Activated CD8-positive, alpha-beta memory T cell treated with anti-CD3 and anti-CD28 coated beads for 4 hours (primary cell): ENCODE measurements around the gene TCEANC.
A peak's percentile ranks its signal among the peaks of the same experiment; 100 is the strongest.
"Not testable (repeated sequence)": the region's sequence is repeated elsewhere in the genome, so short reads cannot be mapped to it uniquely, and the experiment has no call there.

Experiments used
- DNase-seq, 2 donors: peaks; one replicate each; pipeline ENCODE4 v3.0.0-alpha.2; 2020; ENCODE audit warnings: low read depth in 2 of 2

The TCEANC gene

GRCh38 chrX:13652850-13653693 is at the start of gene TCEANC:
TCEANC (plus strand) TSS chrX:13653141; CDS start chrX:13662509, 9,368 bp downstream.
- peak; percentile 88 to 90 for DNase-seq

- no peak for DNase-seq
These were observed 47.3 kb upstream of the TCEANC start for GRCh38 chrX:13605611-13606010.

GRCh38 chrX:13607331-13607995 is 45.5 kb upstream of the TCEANC start:
- no peak for DNase-seq

DNA sequence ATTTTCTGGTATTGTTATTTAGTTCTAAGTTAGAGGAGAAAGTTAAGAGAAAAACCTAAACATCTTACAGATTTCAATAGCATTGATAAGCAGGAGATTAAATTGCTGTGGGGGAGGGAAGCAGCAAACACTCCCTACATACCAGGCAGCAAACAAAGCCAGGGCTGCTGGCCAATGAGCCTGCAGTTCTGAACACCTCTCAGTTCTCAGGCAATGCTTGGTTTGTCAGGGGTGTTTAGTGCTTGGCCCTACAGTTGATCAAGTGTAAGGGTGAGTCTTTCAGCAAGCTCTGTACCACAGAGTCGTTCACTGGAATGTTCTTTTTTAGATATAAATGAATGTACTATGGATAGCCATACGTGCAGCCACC is 45.0 kb upstream of the TCEANC start:
- DNase-seq = no peak

- DNase-seq = no peak
These were observed 38.8 kb upstream of the TCEANC start for GRCh38 chrX:13614154-13614553.

DNA sequence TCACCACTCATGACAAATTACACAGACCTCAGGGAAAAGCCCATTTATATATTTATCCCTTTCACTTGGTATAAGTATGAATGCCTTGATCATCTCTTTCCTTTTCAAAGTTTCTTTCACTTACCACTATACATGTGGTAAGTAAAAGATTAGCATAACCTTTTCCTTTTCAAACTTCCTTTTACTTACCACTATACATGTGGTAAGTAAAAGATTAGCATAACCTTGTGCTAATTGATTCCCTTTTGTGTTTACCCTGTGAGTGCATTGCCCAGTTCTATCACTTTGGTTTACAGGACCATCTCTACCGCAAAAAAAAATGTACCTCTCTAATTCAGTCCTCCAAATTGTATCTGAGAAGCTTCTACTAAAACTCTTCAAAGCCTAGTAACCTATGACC is 32.7 kb upstream of the TCEANC start:
- no peak for DNase-seq

DNA sequence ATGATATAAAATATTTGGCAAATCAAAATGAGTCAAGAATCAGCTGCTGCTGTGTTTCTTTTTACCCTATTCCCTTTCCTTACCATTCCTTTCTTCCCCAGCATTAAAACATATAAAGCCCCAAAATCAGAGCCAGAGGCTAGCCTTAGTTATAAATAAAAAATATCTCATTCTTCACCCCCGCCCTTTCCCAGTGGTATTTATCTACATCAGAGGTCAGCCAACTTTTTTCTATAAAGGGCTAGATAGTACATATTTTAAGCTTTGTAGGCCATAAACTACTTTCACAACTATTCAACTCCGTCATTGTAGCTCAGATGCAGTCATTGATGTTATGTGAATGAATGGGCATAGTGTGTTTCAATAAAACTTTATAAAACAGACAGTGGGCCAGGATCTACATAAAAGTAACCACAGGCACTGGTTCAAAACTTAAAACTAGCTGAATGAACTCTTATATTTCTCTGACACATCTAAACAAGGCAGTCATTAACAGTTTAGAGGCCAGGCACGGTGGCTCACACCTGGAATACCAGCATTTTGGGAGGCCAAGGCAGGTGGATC is 30.5 kb upstream of the TCEANC start:
- no peak for DNase-seq

GRCh38 chrX:13627306-13627705 is 25.6 kb upstream of the TCEANC start:
- no peak for DNase-seq

GRCh38 chrX:13637224-13637623 is 15.7 kb upstream of the TCEANC start:
- DNase-seq = not testable (repeated sequence)

DNA sequence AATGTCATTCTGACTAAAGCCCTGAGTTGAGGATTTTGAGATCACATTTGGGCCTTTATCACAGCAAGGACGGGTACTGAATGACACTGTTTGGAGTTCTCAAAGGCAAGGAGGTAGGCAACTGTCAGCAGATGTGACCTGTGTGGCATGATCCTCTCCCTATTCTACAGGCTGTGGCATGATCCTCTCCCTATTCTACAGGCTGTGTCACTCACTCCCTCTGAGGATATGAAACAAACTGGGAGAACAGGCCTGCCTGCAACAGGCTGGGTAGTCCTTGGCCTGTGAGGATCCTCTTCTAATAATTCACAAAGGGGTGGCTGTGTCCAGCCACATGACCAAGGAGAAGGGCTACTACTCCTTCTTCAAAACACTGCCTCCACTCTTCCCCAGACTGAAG is 14.9 kb upstream of the TCEANC start:
- no peak for DNase-seq

DNA sequence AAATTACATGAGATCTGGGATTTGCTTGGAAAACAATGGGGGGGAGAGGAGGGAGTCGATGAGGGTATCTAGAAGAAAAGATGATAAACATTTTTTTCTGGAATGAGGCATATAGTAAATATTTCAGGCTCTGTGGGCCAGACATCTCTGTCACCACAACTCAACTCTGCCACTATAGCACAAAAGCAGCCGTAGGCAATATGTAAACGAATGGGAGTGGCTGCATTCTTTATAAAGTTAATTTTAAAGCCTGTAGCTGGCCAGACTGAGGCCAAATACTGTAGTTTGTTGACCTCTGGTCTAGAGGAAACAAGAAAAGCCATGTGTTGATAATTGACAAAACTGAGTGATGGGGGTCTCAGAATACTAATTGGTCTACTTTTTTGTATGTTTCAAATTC is 14.1 kb upstream of the TCEANC start:
- no peak for DNase-seq

DNA sequence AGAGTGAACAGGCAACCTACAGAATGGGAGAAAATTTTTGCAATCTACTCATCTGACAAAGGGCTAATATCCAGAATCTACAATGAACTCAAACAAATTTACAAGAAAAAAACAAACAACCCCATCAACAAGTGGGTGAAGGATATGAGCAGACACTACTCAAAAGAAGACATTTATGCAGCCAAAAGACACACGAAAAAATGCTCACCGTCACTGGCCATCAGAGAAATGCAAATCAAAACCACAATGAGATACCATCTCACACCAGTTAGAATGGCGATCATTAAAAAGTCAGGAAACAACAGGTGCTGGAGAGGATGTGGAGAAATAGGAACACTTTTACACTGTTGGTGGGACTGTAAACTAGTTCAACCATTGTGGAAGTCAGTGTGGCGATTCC is 11.3 kb upstream of the TCEANC start:
- DNase-seq = not testable (repeated sequence)

- DNase-seq = no peak
These were observed 7.3 kb upstream of the TCEANC start for GRCh38 chrX:13645464-13646153.

DNA sequence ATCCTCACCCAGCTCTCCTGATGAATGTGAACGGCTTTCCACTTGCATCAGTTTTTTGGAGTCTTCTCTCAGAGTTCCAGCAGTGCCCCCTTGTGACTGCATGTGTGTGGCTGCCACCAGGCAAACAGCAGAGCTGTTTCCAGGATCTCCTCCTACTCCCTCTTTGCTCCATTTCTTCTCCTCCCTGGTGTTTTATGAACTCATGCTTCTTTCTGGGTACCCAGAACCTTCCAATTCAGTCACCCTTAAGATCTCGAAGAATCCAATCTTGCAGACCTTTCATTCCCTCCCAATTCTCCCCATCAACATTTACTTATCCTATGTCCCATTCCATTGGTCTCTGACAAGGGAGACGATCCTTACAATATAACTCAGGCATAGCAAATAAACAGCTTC is 6.8 kb upstream of the TCEANC start:
- no peak for DNase-seq

DNA sequence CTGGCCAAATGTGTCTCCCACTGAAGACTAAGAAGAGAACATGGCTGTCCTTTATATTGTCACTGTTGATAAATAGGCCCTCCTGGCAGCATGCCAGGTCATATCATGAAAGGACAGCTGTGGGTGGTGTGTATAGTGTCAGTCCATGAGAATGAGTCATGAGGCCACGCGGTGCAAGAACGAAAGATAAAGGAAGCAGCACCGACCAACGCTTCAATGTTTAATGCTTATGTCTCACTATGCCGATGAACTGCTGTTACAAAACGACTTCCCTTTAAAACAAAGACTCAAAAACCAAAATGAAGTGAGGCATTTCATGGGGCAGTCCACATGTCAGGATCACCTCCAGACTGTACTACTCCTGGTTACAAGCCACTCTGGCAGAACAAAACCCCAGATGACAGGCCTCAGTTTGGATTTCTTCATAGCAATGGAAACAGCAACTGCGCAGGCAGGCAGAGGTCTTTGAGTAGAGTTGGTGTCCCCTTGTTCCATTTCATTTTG is 5.2 kb upstream of the TCEANC start:
- peak; percentile 22 to 48 for DNase-seq

DNA sequence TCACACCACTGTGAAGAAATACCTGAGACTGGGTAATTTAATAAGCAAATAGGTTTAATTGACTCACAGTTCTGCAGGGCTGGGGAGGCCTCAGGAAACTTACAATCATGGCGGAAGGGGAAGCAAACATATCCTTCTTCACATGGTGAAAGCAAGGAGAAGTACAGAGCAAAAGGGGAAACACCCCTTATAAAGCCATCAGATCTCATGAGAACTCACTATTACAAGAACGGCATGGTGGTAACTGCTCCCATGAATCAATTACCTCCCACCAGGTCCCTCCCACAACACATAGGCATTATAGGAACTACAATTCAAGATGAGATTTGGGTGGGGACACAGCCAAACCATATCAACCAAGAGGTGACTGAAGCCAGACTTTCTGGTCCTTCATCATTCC is 4.6 kb upstream of the TCEANC start:
- DNase-seq = not testable (repeated sequence)

GRCh38 chrX:13649838-13650237 is 3.1 kb upstream of the TCEANC start:
- DNase-seq = no peak

GRCh38 chrX:13650318-13650717 is 2.6 kb upstream of the TCEANC start:
- DNase-seq = no peak

GRCh38 chrX:13651150-13651549 is 1.8 kb upstream of the TCEANC start:
- DNase-seq = no peak

DNA sequence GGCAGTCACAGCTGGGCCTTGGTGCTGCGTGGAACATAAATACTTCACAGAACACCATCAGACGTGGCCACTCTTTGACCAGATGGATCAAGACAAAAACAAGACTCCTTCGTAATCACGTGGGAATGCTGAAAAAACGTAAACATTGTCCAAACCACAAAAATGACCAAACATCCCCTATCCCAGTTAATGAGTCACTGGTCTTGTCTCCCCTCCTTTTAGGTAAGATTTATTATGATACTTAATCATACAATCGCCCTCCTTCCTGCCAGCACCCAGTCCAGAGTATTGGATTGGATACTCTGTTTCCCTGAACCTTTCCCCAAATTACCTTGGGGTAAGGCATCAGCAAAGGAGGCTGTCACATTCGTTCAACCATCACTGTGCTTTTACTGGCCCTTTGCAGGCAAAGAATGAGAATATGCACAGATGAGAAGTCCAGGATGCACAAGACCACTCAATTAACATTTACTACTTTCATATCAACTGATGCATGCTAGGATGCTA is 601 bp upstream of the TCEANC start:
- no peak for DNase-seq

DNA sequence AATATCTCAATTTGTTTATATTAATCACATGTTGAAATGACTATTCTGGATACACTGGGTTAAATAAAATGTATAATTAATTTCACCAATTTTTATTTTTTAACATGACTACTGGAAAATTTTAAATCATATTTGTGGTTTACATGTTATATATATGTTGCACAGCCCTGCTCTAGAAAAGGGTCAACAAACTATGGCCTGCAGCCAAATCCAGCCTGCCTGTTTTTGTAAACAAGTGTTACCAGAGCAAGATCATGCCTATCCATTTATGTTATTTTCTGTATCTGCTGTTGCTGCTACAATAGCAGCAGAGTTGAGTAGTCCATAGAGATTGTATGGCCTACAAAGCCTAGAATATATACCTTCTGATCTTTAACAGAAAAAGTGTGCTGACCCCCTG is 1.2 kb downstream of the TCEANC start:
- DNase-seq = no peak

- DNase-seq = no peak
These were observed 2.7 kb downstream of the TCEANC start for GRCh38 chrX:13655674-13656073.
